ENCODE measurements around the gene GPR142.

The GPR142 gene, protein sequence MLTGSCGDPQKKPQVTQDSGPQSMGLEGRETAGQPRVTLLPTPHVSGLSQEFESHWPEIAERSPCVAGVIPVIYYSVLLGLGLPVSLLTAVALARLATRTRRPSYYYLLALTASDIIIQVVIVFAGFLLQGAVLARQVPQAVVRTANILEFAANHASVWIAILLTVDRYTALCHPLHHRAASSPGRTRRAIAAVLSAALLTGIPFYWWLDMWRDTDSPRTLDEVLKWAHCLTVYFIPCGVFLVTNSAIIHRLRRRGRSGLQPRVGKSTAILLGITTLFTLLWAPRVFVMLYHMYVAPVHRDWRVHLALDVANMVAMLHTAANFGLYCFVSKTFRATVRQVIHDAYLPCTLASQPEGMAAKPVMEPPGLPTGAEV

DNA sequence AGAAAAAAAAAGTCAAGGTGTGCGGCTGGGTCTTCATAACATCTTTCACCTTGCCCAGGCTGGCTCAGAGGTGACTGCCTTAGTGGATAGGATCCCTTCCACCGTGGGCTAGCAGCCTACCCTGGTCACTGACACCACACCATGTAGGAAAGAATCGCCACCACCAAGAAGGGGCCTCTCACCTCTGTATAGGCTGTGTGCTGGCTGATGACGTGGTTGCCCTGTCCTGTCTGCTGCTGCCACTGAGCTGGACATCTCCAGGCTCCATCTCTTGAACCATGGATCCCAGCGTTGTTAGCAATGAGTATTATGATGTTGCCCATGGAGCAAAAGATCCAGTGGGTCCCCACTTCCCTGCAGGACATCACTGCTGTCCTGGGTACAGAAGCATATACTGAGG is at the start of gene GPR142:
TSS of gene GPR142 (plus strand) at position 301 of the 400 bp plus-strand sequence. CDS start 2,035 bp downstream, outside the sequence.
- DNase-seq: no peak

- DNase-seq: no peak
Observed at GRCh38 chr17:74318391-74318790, 48.9 kb upstream of the GPR142 start.

- no peak for DNase-seq
Observed at GRCh38 chr17:74324521-74324920, 42.8 kb upstream of the GPR142 start.

GRCh38 chr17:74325376-74325742 is 41.9 kb upstream of the GPR142 start:
- no peak for DNase-seq

DNA sequence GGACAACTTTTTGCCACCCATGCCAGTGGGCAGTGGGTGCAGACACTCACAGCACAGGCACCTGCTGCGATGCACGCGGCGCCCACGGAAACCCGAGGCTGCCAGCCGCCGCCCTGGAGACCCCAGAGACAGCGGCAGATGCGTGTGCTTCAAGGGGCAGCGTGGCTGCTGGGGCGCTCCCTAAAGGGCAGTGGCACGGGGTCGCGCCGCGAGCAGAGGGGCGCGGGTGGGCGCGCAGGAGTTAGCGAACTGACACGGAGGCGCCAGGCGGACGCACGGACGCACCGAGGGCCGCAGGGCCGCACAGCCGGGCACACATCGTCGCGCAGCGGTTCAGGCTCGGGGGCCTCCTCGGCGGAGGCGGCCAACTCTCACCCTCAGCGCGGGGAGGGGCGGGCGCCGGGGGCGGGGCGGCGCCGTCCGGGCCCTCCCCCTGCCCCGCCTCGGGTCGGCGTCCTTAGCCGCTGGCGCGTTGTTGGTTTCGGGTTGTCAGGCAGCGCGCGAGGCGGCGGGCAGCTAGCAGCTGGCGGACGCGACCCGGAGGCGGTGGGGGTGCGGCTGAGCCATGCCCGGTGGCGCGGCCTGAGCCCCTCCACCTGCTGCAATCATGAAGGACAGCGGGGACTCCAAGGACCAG is 41.4 kb upstream of the GPR142 start, which contains the start of gene KIF19:
TSS of gene KIF19 (plus strand) at position 484 of the 637 bp plus-strand sequence. CDS start at position 608, 124 bp downstream.
- DNase-seq: peak; percentile 23 to 40

GRCh38 chr17:74326506-74326905 is 40.8 kb upstream of the GPR142 start:
- DNase-seq: no peak

- no peak for DNase-seq
Observed at GRCh38 chr17:74328487-74328886, 38.8 kb upstream of the GPR142 start.

DNA sequence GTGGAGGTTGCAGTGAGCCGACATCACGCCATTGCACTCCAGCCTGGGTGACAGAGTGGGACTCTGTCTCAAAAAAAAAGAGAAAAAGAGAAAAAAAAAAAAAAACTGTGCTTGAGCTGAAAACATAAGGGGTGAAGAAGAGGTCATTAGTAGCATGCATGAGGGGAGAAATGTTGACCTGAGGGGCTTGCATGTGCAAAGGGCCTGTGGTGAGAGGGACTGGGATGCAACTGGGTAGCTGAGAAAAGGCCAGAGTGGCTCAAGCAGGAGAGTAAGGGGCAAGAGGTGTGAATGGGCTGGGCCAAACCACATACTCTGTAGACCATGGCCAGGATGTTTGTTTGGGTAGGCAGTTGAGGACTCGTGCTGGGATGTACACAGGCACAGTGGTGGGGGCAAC is 37.9 kb upstream of the GPR142 start:
- no peak for DNase-seq

- peak; percentile 53 to 62 for DNase-seq
Observed at GRCh38 chr17:74330446-74330845, 36.9 kb upstream of the GPR142 start.

DNA sequence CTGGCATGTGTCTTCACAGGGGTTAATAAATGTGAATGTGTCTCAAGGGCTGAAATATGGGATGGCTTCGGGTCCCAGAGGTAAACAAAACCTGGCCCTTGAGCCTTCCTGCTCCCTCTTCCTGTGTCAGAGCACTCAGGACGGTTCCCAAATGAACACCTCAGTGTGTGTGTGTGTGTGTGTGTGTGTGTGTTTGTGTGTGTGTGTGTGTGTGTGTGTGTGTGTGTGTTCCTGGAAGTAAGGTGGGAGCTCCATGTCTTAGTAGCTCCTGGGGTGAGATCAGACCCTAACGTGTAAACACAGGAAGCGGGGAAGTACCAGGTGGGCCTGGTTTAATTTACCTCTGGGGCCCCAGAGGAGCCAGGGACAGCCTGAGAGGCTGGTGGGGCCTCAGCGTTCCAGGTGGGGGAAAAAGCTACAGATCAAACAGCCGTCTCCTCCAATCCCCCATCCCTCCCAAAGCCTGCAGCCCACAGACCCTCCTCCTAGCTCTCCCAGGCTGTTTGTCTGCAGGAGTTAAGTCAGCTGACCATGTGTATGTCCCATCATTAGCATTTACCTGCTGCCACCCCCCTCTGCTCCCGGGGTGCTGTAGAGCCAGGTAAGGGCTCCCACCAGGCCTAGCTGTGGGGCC is 35.2 kb upstream of the GPR142 start:
- DNase-seq: no peak

DNA sequence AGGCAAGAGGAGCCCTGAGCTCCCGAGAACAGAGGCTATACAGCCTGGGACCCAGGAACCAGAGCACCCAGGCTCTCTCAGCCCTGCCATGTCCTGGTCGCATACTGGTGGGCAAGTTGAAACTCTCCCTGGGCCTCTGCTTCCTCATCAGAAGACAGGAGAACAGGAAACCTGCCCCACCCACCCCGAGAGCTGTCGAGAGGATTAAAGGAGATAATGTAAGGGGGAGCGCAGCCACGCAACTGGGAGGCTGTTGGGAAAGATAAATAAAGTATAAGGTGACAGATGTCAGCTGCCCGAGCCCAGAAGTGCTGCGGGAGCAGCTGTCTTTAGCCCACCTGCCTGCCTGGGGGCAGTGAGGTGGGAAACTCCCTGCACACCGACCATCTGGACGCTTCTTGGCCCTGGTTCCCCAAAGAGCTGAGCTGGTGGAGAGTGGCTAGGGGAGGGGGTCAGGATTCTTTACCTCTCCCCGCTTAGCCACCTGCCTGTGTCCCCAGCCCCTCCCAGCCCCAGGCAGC is 34.5 kb upstream of the GPR142 start:
- DNase-seq: no peak

DNA sequence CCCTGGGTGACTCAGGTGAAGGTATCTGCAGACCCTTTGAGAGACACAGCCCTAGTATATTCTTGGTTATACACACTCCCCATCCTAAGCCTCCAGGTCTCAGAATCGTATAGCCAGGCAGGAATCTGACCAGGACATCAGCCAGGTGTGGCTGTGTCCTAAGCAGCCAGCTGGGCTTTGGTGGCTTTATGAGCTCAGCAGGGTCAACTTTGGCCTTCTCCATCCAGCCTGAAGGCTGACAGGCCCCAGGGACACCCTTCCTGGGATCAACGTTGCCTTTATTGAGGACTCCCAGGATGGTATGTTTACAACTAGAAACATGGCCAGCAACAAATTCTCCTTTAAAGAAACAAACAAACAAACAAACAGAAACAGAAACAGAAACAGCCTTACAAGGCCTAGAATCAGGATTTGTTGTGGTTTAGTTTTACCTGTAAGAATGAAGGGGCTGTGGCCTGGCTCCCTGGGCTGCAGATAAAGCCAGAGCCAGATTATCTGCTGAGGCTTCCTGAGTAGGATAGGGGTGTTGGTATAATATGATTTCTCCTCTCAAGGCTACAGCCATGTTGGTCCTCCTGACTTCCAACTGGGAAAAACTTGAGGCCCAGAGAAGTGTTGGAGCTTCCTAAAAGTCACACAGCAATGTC is 32.8 kb upstream of the GPR142 start:
- no peak for DNase-seq

DNA sequence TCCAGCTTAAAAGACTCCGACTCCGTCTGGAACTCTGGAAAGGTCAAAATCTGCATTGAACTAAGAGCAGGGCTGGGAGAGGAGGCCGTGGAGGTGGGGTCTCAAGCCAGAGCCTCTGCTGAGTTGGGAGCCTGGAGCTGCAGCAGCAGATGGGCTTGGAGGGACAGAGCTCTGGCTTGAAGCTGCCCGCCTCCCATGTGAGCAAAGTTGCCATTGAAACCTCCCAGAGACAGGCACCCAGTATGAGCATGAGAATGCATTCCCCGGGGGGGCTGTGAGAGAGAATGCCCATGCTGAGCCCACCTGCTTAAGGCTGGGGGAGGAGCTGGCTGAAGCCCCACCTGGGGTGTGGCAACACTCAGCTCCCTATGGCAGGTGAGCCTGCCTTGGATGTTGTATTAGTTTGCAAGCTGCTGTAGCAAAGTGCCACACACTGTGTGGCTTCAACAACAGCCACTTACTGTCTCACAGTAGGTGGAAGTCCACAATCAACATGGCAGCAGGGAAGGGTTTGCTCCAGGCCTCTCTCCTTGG is 31.7 kb upstream of the GPR142 start:
- DNase-seq: no peak

- no peak for DNase-seq
Observed at GRCh38 chr17:74336307-74336706, 31.0 kb upstream of the GPR142 start.

DNA sequence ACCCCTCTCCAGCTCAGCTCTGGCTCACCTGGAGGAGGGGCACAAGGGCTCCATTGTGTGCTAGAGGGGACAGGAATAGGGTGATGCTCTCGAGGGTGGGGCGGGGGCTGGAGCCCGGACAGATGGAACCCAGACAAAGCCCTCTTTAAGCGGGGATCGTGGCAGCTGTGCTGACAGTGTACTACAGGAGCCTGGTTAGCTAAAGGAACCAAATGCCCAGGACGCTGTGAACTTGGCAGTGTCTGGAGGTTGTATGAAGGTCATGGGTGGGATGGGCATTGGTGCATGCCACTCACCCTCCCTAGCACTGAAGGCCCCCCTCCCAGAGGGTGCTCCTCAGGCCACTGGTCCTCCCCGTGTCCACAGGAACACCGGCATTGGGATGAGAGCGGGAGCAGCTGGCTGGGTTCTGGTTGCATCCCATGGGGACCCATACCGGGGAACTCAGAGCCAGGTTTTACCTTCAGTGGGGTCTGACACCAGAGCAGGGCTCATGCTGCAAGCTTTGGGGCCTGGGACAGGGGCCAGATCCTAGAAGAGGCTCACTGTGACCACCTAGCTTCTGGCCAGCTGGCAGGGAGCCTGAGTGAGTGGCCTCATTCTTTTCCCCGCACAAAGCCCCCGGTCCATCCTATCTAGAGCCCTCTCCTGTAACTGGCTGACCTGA is 29.3 kb upstream of the GPR142 start:
- peak; percentile 57 to 77 for DNase-seq

DNA sequence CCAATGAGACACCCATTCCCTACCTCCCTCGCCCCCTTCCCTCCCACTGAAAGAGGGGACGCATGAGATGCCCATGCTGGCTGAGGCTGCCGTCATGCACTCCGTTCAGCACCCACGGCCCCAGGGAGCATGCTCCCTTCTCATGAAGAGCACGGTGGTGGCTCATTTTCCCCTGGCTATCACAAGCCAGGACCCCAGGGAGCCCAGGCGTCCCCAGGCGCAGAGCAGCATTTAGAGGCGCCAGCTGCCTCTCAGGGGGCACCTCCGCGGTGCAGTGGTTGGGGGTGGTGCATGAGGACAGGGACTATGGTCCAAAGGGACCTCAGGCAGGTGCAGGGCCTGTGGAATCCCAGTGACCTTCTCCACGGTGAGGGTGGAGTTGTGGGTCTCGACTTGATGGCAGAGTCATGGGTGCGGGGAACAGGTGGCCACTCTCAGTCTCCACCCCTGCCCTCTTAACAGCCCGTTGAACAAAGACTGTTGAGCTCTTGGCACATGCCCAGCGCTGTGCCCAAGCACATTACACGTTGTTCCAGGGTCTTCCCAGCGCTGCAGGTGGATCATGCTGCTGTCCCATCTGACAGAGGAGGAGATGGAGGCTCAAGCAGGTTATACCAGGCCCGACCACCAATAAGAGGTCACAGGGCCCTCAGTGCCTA is 27.6 kb upstream of the GPR142 start:
- no peak for DNase-seq

GRCh38 chr17:74340470-74341023 is 26.8 kb upstream of the GPR142 start:
- DNase-seq: peak; percentile 41 to 69

GRCh38 chr17:74342224-74342623 is 25.1 kb upstream of the GPR142 start:
- no peak for DNase-seq

- no peak for DNase-seq
Observed at GRCh38 chr17:74343121-74343520, 24.2 kb upstream of the GPR142 start.

DNA sequence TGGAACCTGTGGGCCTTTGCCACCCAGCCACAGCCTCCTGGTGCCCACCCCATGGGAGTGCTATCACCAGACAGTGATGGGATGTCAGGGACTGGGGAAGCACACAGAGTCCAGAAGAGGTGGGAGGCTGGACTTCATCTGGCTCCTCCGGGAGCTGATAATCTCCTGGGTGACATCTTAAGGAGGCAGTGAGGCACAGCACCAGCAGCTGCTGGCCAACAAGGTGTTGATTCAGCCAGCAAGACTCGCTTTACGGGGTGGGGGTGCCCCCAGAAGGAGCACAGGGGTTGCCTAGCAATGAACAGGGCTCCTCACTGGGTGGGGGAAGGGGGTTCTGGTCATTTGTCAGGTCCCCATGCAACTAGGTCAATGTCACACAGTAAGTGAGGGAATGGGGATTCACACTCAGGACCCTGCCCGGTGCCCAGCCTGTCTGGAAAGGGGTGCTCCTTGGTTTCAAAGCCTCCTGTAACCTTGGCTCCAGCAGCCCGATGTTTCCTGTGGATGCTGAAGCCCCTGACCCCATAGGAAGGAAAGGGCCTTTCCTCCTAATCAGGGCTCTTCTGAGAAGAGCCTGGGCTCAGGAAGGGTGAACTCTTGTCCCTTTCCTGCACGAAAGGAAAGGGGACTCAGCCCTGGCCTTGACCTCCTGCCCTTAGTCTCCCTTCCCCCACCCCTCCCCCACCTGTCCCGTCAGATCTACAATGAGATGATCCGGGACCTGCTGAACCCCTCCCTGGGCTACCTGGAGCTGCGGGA is 23.6 kb upstream of the GPR142 start:
- no peak for DNase-seq

DNA sequence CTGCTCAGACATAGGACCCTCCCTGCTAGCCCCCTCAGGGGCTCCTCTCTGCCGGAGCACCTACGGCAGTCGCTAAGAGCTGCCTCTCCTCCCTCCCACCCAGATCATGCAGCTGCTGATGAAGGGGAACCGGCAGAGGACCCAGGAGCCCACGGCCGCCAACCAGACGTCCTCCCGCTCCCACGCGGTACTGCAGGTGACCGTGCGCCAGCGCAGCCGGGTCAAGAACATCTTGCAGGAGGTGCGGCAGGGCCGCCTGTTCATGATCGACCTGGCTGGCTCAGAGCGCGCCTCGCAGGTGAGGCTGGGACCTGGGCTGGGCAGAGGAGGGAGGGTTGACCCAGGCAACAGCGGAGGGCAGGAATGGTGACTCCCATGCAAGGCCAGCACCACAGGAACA is 22.6 kb upstream of the GPR142 start:
- DNase-seq: no peak

Data from hippocampal formation (tissue), 2 donors.